Breast epithelium (tissue), 3 donors: ENCODE data around the gene AVPR2.

ENCODE experiments used
- POLR2A ChIP-seq: fragments of 450-650 bp; IDR thresholded peaks from one replicate; pipeline ENCODE4 v1.6.1; 2016; ENCODE audit warnings: antibody characterized with exemption, mild to moderate bottlenecking, moderate library complexity
- TF ChIP-seq, protein P1 (sequence below), 3 donors: fragments of 450-650 bp; IDR thresholded peaks; one replicate each; pipeline ENCODE4 v1.5.1; 2016 to 2017; ENCODE audit warnings: antibody characterized with exemption in 3 of 3, mild to moderate bottlenecking in 3 of 3, moderate library complexity in 3 of 3

DNA sequence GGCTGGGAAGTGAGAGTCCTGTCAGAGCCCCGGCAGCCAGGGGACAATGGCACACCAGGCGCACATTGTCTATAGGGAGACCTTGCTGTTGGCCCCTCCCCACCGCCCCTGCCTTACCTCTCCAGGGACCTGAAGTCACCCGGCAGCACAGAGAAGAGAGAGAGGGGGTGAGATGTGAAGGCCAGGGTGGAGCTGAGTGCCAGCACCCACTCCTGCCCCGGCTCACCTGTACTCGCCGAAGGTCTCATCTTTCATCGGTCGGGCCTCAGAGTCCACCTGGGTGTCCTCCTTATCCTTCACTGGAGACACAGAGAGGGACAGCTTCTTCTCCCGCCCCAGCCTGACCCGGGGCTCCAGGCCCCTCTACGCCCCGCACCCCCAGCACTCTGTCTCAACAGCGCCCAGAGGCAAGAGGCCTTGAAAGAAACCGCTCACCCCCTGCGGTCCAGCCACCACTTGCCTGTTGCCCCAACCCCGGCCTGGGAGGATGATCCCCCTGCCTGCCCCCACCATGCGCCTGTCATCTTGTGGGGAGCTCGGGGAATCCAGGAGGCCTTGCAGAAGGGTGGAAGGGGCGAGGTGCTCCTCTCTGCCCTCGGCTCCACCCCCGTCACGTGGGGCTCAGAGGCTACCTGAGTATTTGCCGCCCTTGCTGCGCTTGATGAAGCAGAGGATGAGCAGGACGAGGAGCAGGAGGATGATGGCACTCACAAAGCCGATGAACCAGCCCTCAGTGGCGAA, 41.1 kb upstream of the AVPR2 start:
- TF ChIP-seq, protein P1, sequence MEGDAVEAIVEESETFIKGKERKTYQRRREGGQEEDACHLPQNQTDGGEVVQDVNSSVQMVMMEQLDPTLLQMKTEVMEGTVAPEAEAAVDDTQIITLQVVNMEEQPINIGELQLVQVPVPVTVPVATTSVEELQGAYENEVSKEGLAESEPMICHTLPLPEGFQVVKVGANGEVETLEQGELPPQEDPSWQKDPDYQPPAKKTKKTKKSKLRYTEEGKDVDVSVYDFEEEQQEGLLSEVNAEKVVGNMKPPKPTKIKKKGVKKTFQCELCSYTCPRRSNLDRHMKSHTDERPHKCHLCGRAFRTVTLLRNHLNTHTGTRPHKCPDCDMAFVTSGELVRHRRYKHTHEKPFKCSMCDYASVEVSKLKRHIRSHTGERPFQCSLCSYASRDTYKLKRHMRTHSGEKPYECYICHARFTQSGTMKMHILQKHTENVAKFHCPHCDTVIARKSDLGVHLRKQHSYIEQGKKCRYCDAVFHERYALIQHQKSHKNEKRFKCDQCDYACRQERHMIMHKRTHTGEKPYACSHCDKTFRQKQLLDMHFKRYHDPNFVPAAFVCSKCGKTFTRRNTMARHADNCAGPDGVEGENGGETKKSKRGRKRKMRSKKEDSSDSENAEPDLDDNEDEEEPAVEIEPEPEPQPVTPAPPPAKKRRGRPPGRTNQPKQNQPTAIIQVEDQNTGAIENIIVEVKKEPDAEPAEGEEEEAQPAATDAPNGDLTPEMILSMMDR (IDR thresholded peaks at IDR 0.05): no peak
- no peak for TF ChIP-seq POLR2A
